ENCODE data around the gene CRYL1. TPM values are rescaled to one million over a fixed set of nuclear protein-coding genes. Genes with fewer than 3 reads are reported as not detected.

CRYL1 gene
- total and polyA plus RNA-seq, 2 donors: 18.8 to 31.4 TPM

GRCh38 chr13:20466371-20466770 is 59.3 kb downstream of the CRYL1 start:
- Histone ChIP-seq H3K4me3 (ENCODE audit: low read depth, low read length) (no peak overlapping the region), H3K4me1 (ENCODE audit: insufficient read depth) (no peaks in the 10 kb centered on the region), H3K36me3 (ENCODE audit: insufficient read depth) (no peaks in the 10 kb centered on the region), H3K27ac (ENCODE audit: low read depth) (no peak overlapping the region)
- 98% methylated on average over 2 of the region's 2 CpGs for WGBS
- no peak for DNase-seq (ENCODE audit: extremely low spot score)

- H3K4me1 ChIP-seq (ENCODE audit: insufficient read depth): no peaks in the 10 kb centered on the region
- 36% methylated on average over 6 of the region's 6 CpGs for WGBS
- no peak for DNase-seq (ENCODE audit: extremely low spot score)
- no peak overlapping the region for H3K27ac ChIP-seq (ENCODE audit: low read depth)
- no peak overlapping the region for H3K4me3 ChIP-seq (ENCODE audit: low read depth, low read length)
- no peaks in the 10 kb centered on the region for H3K36me3 ChIP-seq (ENCODE audit: insufficient read depth)
Observed at GRCh38 chr13:20465218-20465879, 60.3 kb downstream of the CRYL1 start.

- no peak overlapping the region for H3K4me3 ChIP-seq (ENCODE audit: low read depth, low read length)
- DNase-seq (ENCODE audit: extremely low spot score): no peak
- WGBS: 75% methylated on average over 8 of the region's 8 CpGs
- H3K27ac ChIP-seq (ENCODE audit: low read depth): no peak overlapping the region
- H3K36me3 ChIP-seq (ENCODE audit: insufficient read depth): no peaks in the 10 kb centered on the region
- no peaks in the 10 kb centered on the region for H3K4me1 ChIP-seq (ENCODE audit: insufficient read depth)
Observed at GRCh38 chr13:20462921-20463320, 62.7 kb downstream of the CRYL1 start.

GRCh38 chr13:20462533-20462915 is 63.1 kb downstream of the CRYL1 start:
- Histone ChIP-seq H3K4me3 (ENCODE audit: low read depth, low read length) (no peak overlapping the region), H3K4me1 (ENCODE audit: insufficient read depth) (no peaks in the 10 kb centered on the region), H3K27ac (ENCODE audit: low read depth) (no peak overlapping the region), H3K36me3 (ENCODE audit: insufficient read depth) (no peaks in the 10 kb centered on the region)
- DNase-seq (ENCODE audit: extremely low spot score): no peak
- WGBS: 73% methylated on average over 6 of the region's 6 CpGs

DNA sequence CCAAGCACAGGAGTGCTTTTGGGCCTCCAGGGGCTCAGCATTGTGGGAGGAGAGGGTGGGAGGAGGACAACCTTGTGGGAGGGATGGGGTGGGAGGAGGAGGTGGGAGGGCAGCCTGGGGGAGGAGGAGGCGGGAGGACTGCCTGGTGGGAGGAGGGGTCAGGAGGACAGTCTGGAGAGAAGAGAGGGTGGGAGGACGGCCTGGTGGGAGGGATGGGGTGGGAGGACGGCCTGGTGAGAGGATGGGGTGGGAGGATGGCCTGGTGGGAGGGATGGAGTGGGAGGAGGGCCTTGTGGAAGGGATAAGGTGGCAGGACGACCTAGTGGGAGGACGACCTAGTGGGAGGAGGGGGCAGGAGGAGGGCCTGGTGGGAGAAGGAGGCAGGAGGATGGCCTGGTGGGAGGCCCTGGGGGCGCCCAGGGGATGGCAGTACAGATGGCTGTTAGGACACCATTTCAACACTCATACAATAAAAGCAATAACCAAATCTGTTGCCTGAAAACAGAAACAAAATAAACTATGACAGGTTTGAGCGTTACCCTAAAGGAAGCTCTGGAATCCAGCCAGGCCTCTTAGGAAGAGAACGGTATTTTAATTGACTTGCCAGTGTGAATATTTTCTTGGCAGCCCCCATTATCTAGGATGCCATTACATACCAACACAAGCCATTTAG is 63.7 kb downstream of the CRYL1 start:
- Histone ChIP-seq H3K4me3 (ENCODE audit: low read depth, low read length) (no peak overlapping the region), H3K36me3 (ENCODE audit: insufficient read depth) (no peaks in the 10 kb centered on the region), H3K27ac (ENCODE audit: low read depth) (no peak overlapping the region), H3K4me1 (ENCODE audit: insufficient read depth) (no peaks in the 10 kb centered on the region)
- WGBS: 54% methylated on average over 8 of the region's 8 CpGs
- DNase-seq (ENCODE audit: extremely low spot score): no peak

- WGBS: 59% methylated on average over 2 of the region's 2 CpGs
- Histone ChIP-seq H3K4me3 (ENCODE audit: low read depth, low read length) (no peak overlapping the region), H3K4me1 (ENCODE audit: insufficient read depth) (no peaks in the 10 kb centered on the region), H3K27ac (ENCODE audit: low read depth) (no peak overlapping the region), H3K36me3 (ENCODE audit: insufficient read depth) (no peaks in the 10 kb centered on the region)
- DNase-seq (ENCODE audit: extremely low spot score): no peak
Observed at GRCh38 chr13:20461481-20461859, 64.2 kb downstream of the CRYL1 start.

DNA sequence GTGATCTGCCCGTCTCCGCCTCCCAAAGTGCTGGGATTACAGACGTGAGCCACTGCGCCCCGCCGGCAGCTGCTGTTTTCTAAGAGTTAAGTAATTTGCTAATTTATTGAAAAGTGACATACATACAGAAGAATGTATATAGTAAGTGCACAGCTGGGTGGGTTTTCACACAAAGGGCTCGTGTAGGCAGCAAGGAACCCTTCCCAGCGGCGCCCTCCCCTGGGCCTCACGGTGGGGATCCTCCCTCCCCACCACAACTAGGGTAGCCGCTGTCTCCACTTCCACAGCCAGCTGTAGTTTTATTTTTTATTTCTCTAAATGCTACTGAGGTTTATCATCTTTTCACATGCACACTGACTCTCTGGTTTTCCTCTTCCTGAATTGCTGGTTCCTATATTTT is 64.9 kb downstream of the CRYL1 start:
- Histone ChIP-seq H3K4me3 (ENCODE audit: low read depth, low read length) (no peak overlapping the region), H3K4me1 (ENCODE audit: insufficient read depth) (no peaks in the 10 kb centered on the region), H3K36me3 (ENCODE audit: insufficient read depth) (no peaks in the 10 kb centered on the region), H3K27ac (ENCODE audit: low read depth) (no peak overlapping the region)
- DNase-seq (ENCODE audit: extremely low spot score): no peak
- 88% methylated on average over 11 of the region's 11 CpGs for WGBS

DNA sequence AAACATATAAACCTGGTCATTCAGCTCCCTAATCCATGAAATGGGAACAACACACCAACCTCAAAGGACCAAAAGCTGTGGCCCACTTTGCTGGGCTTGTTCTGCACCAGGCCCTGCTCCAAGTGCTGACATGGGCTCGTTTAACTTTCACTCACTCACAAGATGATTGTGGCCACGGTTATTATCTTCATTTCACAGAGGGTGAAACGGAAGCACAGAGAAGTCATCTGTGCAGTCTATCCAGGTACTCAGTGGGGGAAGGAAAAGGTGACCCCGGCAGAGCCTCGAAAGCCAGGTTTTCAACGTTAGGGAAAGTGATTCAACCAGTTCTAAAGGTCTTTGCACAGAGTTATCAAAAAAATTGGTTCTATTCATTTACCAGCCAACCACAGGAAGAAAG is 68.0 kb downstream of the CRYL1 start:
- 68% methylated on average over 6 of the region's 6 CpGs for WGBS
- DNase-seq (ENCODE audit: extremely low spot score): no peak
- H3K4me3 ChIP-seq (ENCODE audit: low read depth, low read length): no peak overlapping the region
- H3K27ac ChIP-seq (ENCODE audit: low read depth): no peak overlapping the region
- no peaks in the 10 kb centered on the region for H3K4me1 ChIP-seq (ENCODE audit: insufficient read depth)
- no peaks in the 10 kb centered on the region for H3K36me3 ChIP-seq (ENCODE audit: insufficient read depth)

DNA sequence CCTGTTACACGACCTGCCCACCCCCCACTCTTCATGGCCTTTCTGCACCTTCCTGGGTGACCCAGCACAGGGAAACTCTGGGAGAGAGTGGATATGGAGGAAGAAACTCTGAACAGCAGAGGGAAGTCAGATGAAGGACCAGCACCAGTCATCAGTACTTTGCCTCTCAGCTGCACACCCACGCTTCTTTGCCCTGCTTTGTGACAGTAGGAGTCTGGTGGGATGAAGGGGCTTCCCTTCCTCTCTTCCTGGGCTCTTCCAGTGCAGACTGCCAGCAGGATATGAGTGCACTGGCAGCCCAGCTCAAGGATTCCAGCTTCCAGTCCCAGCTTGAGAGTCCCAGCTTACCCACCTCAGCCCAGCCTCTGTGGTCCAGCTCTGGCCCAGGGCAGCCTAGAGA is 68.9 kb downstream of the CRYL1 start:
- Histone ChIP-seq H3K4me3 (ENCODE audit: low read depth, low read length) (no peak overlapping the region), H3K36me3 (ENCODE audit: insufficient read depth) (no peaks in the 10 kb centered on the region), H3K4me1 (ENCODE audit: insufficient read depth) (no peaks in the 10 kb centered on the region), H3K27ac (ENCODE audit: low read depth) (no peak overlapping the region)
- 74% methylated on average over 2 of the region's 2 CpGs for WGBS
- no peak for DNase-seq (ENCODE audit: extremely low spot score)

- H3K4me1 ChIP-seq (ENCODE audit: insufficient read depth): no peaks in the 10 kb centered on the region
- no peak overlapping the region for H3K27ac ChIP-seq (ENCODE audit: low read depth)
- no peaks in the 10 kb centered on the region for H3K36me3 ChIP-seq (ENCODE audit: insufficient read depth)
- DNase-seq (ENCODE audit: extremely low spot score): no peak
- H3K4me3 ChIP-seq (ENCODE audit: low read depth, low read length): no peak overlapping the region
Observed at GRCh38 chr13:20451397-20451796, 74.3 kb downstream of the CRYL1 start.

DNA sequence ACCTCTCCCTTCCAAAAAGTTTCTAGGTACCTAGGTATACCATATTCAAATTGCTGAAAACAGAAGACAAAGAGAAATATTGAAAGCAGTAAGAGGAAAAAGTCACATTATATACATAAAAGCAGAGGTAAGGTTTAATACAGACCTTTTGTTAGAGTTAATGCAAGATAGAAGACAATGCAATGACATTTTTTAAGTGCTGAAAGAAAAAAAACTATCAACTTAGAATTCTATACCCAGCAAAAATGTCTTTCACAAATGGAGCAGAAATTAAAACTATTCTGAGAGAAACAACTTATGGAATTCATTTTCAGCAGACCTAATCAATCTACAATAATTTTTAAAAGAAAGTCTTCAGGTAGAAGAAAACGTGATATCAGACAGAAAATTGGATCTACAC is 77.2 kb downstream of the CRYL1 start:
- 83% methylated on average over 1 of the region's 1 CpG for WGBS
- Histone ChIP-seq H3K27ac (ENCODE audit: low read depth) (no peak overlapping the region), H3K36me3 (ENCODE audit: insufficient read depth) (no peaks in the 10 kb centered on the region), H3K4me3 (ENCODE audit: low read depth, low read length) (no peak overlapping the region), H3K4me1 (ENCODE audit: insufficient read depth) (no peaks in the 10 kb centered on the region)
- no peak for DNase-seq (ENCODE audit: extremely low spot score)

GRCh38 chr13:20446900-20447299 is 78.8 kb downstream of the CRYL1 start:
- Histone ChIP-seq H3K4me3 (ENCODE audit: low read depth, low read length) (no peak overlapping the region), H3K27ac (ENCODE audit: low read depth) (no peak overlapping the region), H3K36me3 (ENCODE audit: insufficient read depth) (no peaks in the 10 kb centered on the region), H3K4me1 (ENCODE audit: insufficient read depth) (no peaks in the 10 kb centered on the region)
- no peak for DNase-seq (ENCODE audit: extremely low spot score)

- Histone ChIP-seq H3K36me3 (ENCODE audit: insufficient read depth) (no peaks in the 10 kb centered on the region), H3K27ac (ENCODE audit: low read depth) (no peak overlapping the region), H3K4me3 (ENCODE audit: low read depth, low read length) (no peak overlapping the region), H3K4me1 (ENCODE audit: insufficient read depth) (no peaks in the 10 kb centered on the region)
- WGBS: 84% methylated on average over 1 of the region's 1 CpG
- no peak for DNase-seq (ENCODE audit: extremely low spot score)
Observed at GRCh38 chr13:20446405-20446804, 79.3 kb downstream of the CRYL1 start.

DNA sequence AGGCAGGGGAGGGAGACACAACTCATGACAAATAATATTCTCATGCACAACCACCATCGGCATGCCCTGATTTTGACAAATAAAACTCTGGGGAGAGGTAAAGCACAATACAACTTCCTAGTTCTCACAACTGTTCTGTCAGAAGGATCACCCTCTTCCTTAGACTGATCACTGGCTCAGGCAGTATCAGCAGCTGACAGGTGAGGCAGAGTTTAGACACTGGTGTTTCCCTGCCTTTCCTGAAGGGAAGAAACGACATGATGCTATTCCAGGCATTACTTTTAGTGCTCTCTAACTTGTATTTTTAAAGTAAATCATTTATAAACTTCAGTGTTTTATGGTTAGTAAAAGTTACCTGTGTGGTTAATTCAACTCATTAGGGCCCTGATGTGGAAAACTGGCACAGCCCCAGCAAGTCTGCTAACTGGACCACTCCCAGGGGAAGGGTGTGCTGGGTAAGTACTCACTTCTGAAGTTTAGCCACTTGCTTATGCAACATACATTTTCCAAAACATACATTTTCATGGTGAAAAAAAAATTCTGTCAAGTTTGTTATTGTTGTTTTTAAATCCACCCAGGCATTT is 82.8 kb downstream of the CRYL1 start:
- DNase-seq (ENCODE audit: extremely low spot score): no peak
- Histone ChIP-seq H3K4me1 (ENCODE audit: insufficient read depth) (no peaks in the 10 kb centered on the region), H3K27ac (ENCODE audit: low read depth) (no peak overlapping the region), H3K36me3 (ENCODE audit: insufficient read depth) (no peaks in the 10 kb centered on the region), H3K4me3 (ENCODE audit: low read depth, low read length) (no peak overlapping the region)
- 70% methylated on average over 2 of the region's 2 CpGs for WGBS
